NCI-H526 (cell line): ENCODE measurements around the gene SH3RF3.

Source experiments
- DNase-seq, 2 experiments: peaks; one replicate each; lab custom pipeline; 2025; lab: John Stamatoyannopoulos, UW

SH3RF3 gene

GRCh38 chr2:109475531-109476210 is 346.7 kb downstream of the SH3RF3 start:
- DNase-seq, result no peak

- DNase-seq, result no peak
Measured at GRCh38 chr2:109476641-109477441, 347.8 kb downstream of the SH3RF3 start.

- DNase-seq, result no peak
Measured at GRCh38 chr2:109478906-109479493, 350.0 kb downstream of the SH3RF3 start.

- no peak for DNase-seq
Measured at GRCh38 chr2:109479804-109480203, 350.8 kb downstream of the SH3RF3 start.

- DNase-seq, result no peak
Measured at GRCh38 chr2:109480486-109481195, 351.6 kb downstream of the SH3RF3 start.

- no peak for DNase-seq
Measured at GRCh38 chr2:109481196-109481555, 352.2 kb downstream of the SH3RF3 start.

GRCh38 chr2:109481599-109481998 is 352.6 kb downstream of the SH3RF3 start:
- no peak for DNase-seq

GRCh38 chr2:109482361-109482861 is 353.4 kb downstream of the SH3RF3 start:
- no peak for DNase-seq

- no peak for DNase-seq
Measured at GRCh38 chr2:109486711-109487535, 357.9 kb downstream of the SH3RF3 start.

- DNase-seq, result no peak
Measured at GRCh38 chr2:109487536-109487869, 358.5 kb downstream of the SH3RF3 start.

GRCh38 chr2:109487871-109488655 is 359.1 kb downstream of the SH3RF3 start:
- no peak for DNase-seq

- DNase-seq, result no peak
Measured at GRCh38 chr2:109489296-109489695, 360.3 kb downstream of the SH3RF3 start.

- no peak for DNase-seq
Measured at GRCh38 chr2:109493176-109493935, 364.4 kb downstream of the SH3RF3 start.

- DNase-seq, result no peak
Measured at GRCh38 chr2:109494351-109494750, 365.3 kb downstream of the SH3RF3 start.

- no peak for DNase-seq
Measured at GRCh38 chr2:109497463-109497862, 368.5 kb downstream of the SH3RF3 start.

- DNase-seq, result no peak
Measured at GRCh38 chr2:109497911-109498870, 369.2 kb downstream of the SH3RF3 start.

GRCh38 chr2:109498906-109499305 is 369.9 kb downstream of the SH3RF3 start:
- no peak for DNase-seq

- peak in 1 of 2 experiments; percentile 47 for DNase-seq
Measured at GRCh38 chr2:109499566-109499965, 370.6 kb downstream of the SH3RF3 start.

GRCh38 chr2:109500910-109501309 is 371.9 kb downstream of the SH3RF3 start:
- no peak for DNase-seq
